HS-5 (cell line): ENCODE results near the gene SLC5A3.

ENCODE experiments used
- DNase-seq: peaks from one replicate; pipeline ENCODE4 v3.0.0-alpha.2; 2012; ENCODE audit warnings: low read depth

SLC5A3 gene

DNA sequence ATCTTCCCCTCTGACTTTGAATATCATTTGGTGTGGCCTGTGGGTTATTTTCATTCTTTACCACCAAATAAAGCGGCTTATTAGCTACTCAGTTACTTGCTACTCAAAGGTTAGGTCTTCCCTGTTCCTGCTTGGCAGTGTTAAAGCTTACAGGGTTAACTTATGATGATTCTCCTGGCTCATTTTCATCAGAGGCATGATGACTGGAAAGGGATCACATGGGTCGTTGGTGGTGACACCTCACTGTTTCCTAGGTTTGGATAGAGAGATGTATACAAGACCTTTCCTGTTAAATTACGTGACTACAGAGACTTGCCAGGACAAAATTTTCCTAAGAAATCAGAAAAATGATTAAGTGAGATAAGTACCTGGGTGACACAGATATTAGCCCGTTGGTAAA lies 27.4 kb downstream of the SLC5A3 start:
- no peak for DNase-seq

DNA sequence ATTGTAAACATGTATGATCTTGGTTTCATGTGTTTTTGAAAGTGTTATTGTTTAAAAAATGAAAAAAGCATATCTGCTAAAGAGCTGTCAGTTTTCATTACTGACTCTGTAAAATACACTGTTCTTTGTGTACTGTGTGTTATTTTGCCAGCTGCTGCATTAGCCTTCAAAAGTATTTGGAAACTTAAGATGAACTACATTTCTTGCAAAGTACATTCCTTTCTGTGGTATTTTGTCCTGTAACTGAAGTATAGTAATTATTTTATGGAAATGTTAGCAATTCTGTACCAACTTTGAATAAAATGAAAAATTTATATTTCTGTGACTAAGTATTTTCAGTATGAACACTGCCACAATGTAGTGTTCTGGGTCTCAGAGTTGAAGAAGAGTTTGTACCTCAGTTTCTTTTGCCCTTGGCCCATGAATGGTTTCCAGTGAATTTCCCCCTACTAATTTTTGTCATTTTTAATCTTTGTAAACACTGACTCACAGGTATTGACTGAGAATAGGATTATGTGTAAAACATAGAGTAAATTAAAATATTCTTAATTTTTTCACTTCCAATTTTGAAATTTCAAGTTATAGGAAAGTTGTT lies 32.7 kb downstream of the SLC5A3 start:
- DNase-seq = no peak

DNA sequence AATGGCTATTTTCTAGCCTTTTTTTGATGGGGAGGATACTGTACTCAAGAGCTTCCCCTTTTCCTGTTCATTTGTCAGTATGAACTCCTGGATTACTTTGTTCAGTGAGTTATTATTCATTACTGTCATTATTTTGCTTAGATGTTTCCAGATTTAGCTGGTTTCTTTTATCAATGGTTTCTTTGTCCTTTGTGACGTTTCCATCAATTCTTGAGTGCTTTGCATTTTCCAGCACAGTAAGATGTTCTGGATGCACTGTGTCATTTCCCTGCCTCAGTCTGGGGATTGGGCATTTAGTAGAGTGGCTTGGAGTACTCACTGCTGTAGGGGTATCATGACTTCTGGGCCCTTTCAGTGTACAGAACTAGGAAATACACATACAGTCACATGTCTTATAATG lies 34.2 kb downstream of the SLC5A3 start:
- no peak for DNase-seq

DNA sequence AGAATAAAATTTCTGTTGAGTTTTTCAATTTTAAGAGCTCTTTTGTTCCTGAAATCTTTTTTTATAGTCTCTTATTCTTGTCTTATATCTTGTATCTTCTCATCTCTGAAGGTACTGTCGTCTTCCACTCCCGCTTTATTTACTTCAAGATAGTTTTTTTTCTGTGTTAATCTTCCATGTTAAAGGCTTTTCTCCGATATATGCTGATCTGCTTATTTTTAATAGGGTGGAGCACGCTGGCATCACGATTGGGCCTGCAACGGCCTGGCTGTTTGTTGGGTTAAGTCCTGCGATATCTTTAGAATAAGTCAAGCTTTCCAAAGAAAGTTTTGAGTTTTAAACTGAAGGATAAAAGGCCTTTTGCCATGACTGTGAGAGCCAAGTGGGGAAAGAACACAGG lies 35.7 kb downstream of the SLC5A3 start:
- DNase-seq = no peak

DNA sequence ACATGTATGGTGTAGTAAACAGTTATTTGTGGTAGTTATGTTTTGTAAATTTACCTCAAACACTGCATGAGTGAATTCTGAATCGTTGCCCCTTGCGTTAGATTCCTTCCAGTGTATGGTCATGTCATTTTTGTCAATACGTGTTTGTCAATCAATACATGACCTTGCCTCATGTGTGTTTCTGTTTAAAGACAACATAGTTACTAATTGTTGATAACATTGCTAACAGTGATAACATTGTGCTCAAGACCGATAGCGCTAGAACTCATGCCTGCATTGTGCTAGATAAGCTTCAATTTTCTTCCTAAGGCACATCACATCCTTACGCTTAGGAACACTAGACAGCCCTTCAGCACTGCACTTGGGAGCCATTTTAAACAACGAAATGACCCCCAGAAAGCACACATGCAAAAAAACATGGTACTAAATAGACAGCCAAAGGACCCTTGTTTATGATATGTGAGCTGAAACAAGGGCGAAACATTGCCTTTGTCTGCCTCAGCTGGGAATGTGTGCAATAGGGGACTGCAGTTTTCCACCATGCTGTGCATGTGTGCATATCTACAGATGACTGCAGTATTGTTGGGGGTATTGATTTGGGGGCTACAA lies 37.3 kb downstream of the SLC5A3 start:
- DNase-seq = no peak

DNA sequence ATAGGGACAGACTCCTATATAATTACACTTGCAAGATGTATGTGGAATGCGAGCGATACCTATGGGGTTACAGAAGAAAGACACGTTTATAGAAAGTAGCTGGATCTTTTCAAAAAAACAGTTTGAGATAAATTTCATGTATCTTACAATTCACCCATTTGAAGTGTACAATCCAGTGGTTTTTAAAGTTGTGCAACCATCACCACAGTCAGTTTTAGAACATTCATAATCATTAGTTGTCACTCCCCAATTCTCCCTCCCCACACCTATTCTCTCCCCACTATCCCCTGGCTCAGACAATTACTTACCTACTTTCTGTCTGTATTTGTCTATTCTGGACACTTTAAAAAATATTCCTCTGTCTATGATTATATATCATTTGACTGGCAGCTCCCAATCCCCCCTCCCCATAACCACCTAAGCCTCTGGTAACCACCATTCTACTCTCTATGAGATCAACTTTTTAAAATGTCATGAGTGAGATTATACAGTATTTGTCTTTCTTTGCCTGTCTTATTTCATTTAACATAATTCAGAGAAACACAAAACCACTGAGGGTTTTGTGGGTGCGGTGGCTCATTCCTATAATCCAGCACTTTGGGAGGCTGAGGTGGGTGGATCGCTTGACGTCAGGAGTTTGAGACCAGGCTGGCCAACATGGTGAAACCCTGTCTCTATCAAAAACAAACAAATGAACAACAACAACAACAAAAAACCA lies 39.1 kb downstream of the SLC5A3 start:
- no peak for DNase-seq

DNA sequence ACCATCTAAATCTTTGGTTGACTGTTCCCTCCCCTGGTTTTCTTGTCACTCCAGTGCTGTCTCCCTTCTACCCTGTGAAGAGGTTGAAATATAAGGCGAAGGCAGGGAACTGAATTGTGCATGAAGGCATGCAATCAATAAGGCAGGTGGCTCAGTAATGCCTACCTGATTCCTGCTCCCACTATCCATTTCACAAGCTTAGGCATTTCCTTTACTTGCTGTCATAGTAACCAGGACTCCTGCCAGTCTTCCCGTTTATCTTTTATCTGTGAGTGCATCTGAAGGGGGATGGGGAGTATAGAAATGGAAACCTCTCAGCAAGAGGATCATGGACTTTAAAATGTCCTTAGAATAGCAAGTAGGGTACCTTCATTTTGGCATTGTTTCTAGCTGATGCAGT lies 40.5 kb downstream of the SLC5A3 start:
- no peak for DNase-seq

DNA sequence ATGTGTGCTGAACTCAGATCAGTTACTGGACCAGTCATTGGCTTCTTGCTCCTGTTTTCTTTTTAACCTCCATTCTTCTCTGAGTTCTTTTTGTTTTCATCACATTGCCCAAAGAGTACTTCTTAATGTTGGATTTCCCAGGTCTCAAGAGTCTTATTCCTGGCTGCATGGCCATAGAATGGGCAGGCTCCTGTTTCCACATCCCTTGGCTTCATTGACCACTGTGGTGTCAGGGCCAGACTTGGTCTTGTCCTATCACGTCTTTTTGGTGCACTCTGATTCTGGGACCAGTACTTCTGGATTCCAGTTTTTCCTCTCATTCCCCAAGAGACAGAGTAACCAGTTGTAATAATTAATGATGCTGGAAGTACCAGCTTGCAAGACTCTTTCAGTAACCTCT lies 41.8 kb downstream of the SLC5A3 start:
- DNase-seq = no peak

DNA sequence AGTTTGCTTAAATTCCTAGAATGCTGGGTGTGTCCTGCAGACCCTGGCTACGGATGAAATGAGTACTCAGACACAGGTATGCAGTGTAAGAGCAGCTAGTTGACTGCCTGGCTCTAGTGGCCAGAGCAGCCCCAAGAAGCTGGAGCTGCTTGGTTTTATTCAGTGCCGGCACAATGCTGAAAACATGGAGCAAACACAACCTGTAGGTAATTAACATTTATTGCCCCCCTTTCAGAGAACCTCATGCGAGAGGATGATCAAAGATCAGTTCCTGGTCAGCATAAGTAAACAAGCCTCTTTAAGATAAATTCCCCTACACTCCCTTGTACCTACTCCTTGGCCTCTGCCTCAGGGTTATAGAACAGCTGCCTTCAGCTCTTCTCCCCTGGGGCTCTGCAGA lies 43.2 kb downstream of the SLC5A3 start:
- no peak for DNase-seq

DNA sequence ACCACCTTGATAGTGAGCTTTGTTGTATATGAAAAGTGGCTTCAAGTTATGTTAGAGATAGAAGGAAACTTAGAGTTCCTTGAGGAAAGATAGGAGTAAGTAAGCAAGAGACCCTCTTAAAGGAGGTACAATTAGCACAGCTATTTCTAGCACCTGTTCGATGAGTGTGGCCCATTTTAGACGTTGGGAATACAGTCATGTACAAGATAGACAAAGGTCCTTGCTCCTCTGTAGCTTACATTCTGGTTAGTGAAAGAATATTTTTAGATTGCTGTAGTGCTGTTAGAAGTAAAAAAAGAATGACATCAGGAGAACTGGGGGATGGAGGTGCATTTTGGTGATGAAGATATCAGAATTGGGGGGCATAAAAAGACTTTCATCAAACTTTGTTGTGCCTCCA lies 47.5 kb downstream of the SLC5A3 start:
- DNase-seq = no peak

DNA sequence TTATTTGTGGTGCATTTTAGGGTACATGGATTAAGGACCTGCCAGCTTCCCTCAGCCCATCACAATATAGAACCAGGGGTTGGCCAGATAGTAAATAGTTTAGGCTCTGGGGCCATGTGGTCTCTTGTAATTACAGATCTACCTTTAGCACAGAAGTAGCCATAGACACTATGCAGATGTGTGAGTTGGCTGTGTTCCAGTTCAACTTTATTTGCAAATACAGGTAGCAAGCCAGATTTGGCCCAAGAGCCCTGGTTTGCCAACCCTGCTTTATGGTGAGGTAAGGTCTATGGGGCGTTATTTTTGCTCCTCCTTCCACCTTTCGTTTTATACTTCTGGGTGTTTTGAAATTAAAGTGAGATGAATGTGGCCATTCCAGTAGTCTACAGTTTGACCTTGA lies 48.7 kb downstream of the SLC5A3 start:
- DNase-seq = no peak
